Transverse colon (tissue), 4 donors: ENCODE measurements around the gene PDHA2. TPM values are rescaled to one million over a fixed set of nuclear protein-coding genes. Genes with fewer than 3 reads are reported as not detected.
"Not testable (repeated sequence)": the region's sequence is repeated elsewhere in the genome, so short reads cannot be mapped to it uniquely, and the experiment has no call there.

Experiments used
- DNase-seq: peaks from one replicate; pipeline ENCODE4 v3.0.0-alpha.2; 2019
- H3K27ac ChIP-seq, 4 donors: fragments of 200-600 bp; sonication (generic); 2 replicates each; pipeline ENCODE4 v1.5.1; 2016 to 2018; ENCODE audit warnings: inconsistent platforms in 4 of 4
- H3K27me3 ChIP-seq: fragments of 200-600 bp; sonication (generic); 2 replicates; pipeline ENCODE4 v1.5.1; 2017; ENCODE audit warnings: inconsistent platforms
- H3K36me3 ChIP-seq, 4 donors: fragments of 200-600 bp; sonication (generic); 2 replicates each; pipeline ENCODE4 v1.5.1; 2017 to 2019; ENCODE audit warnings: inconsistent platforms in 4 of 4
- H3K4me1 ChIP-seq, 4 donors: fragments of 200-600 bp; sonication (generic); 2 replicates each; pipeline ENCODE4 v1.5.1; 2017 to 2020; ENCODE audit warnings: inconsistent platforms in 4 of 4
- H3K4me3 ChIP-seq, 4 donors: fragments of 200-600 bp; sonication (generic); 1 replicate in 1 of 4; 2 replicates in 3 of 4; pipeline versions ENCODE4 v1.5.1 to v1.6.1; 2017 to 2019; ENCODE audit warnings: inconsistent platforms in 4 of 4
- H3K9me3 ChIP-seq, 2 donors: fragments of 200-600 bp; sonication (generic); 2 replicates each; pipeline ENCODE4 v1.5.1; 2017 to 2019; ENCODE audit warnings: inconsistent platforms in 2 of 2
- EP300 ChIP-seq: sonication (generic); formaldehyde crosslinking; IDR thresholded peaks from one replicate; pipeline ENCODE4 v1.6.1; 2017; ENCODE audit warnings: antibody characterized with exemption, low read depth
- POLR2A ChIP-seq: fragments of 450-650 bp; IDR thresholded peaks from one replicate; pipeline ENCODE4 v1.6.1; 2016; ENCODE audit warnings: antibody characterized with exemption, mild to moderate bottlenecking, moderate library complexity
- POLR2AphosphoS5 ChIP-seq, 3 donors: sonication (generic); formaldehyde crosslinking; IDR thresholded peaks; one replicate each; pipeline ENCODE4 v1.6.1; 2016; ENCODE audit warnings: antibody characterized with exemption in 3 of 3
- WGBS, 2 donors: methylation state at CpG; one replicate each; pipeline ENCODE4 v1.1.5; 2018; ENCODE audit warnings: low coverage in 1 of 2; 5-methylcytosine and 5-hydroxymethylcytosine counted together
- in situ Hi-C, 4 donors: fragments of 200-750 bp; cut with MboI; loops; one replicate each; pipeline versions ENCODE4 v1.15.0 to v1.15.1; 2017; ENCODE audit warnings: low sequenced_read_pairs in 3 of 4, low pct_ligation_motif_present in 1 of 4, low pct_unique_long_range_greater_than_20kb in 1 of 4
- intact Hi-C: fragments of 100-400 bp; cut with DNase I; formaldehyde crosslinking; loops from one replicate; pipeline ENCODE4 v1.15.1; 2023; ENCODE audit warnings: low total_unique reads
- total RNA-seq, 4 donors: library from RNA; depleted of rRNA; stranded (reverse); fragments of >200 nt; gene quantifications; one replicate each; pipeline ENCODE4 v1.1.0, GENCODE V29; 2016
- TF ChIP-seq, protein P1 (sequence below), 5 experiments: fragments of 200-600 bp in 3 of 5; fragments of 450-650 bp in 2 of 5; sonication (generic) in 3 of 5; IDR thresholded peaks; 1 replicate in 2 of 5; 2 replicates in 3 of 5; pipeline ENCODE4 v1.5.1; 2016 to 2017; ENCODE audit warnings: antibody characterized with exemption in 5 of 5, inconsistent platforms in 3 of 5, mild to moderate bottlenecking in 2 of 5, moderate library complexity in 1 of 5

PDHA2 gene
- total RNA-seq, 4 donors from 2014 or later: not detected

DNA sequence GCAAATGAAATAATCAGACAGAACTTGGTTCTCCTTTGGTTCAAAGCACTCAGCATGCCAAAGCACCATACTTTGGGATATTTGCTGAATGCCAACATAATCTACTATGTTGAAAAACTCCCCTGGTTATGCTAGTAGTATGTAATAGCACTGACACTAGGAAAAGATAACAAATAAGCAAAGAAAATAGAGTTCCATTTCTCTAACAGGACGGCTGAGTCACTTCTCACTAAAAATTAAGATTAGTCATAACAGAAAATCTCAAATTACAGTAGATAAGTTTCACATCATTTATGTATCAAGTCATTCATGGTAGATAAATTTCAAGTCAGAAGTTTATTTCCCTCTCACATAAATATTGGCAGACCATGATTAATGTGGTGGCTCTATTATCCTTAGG, 17.9 kb downstream of the PDHA2 start:
- no peaks in the 10 kb centered on the region for H3K36me3 ChIP-seq
- no peak for DNase-seq
- intact Hi-C loops (no loop called here), in situ Hi-C loops (no loop called here)
- no peaks in the 10 kb centered on the region for H3K9me3 ChIP-seq
- H3K4me1 ChIP-seq: no peaks in the 10 kb centered on the region
- 62 to 80% methylated on average over 1 of the region's 1 CpG for WGBS, 2 donors
- TF ChIP-seq POLR2A (no peak), EP300 (no peak), POLR2AphosphoS5 (IDR thresholded peaks at IDR 0.05) (no peak)
- TF ChIP-seq, protein P1, sequence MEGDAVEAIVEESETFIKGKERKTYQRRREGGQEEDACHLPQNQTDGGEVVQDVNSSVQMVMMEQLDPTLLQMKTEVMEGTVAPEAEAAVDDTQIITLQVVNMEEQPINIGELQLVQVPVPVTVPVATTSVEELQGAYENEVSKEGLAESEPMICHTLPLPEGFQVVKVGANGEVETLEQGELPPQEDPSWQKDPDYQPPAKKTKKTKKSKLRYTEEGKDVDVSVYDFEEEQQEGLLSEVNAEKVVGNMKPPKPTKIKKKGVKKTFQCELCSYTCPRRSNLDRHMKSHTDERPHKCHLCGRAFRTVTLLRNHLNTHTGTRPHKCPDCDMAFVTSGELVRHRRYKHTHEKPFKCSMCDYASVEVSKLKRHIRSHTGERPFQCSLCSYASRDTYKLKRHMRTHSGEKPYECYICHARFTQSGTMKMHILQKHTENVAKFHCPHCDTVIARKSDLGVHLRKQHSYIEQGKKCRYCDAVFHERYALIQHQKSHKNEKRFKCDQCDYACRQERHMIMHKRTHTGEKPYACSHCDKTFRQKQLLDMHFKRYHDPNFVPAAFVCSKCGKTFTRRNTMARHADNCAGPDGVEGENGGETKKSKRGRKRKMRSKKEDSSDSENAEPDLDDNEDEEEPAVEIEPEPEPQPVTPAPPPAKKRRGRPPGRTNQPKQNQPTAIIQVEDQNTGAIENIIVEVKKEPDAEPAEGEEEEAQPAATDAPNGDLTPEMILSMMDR (IDR thresholded peaks at IDR 0.05): no peak
- no peak overlapping the region for H3K4me3 ChIP-seq
- no peaks in the 10 kb centered on the region for H3K27me3 ChIP-seq
- no peak overlapping the region for H3K27ac ChIP-seq

DNA sequence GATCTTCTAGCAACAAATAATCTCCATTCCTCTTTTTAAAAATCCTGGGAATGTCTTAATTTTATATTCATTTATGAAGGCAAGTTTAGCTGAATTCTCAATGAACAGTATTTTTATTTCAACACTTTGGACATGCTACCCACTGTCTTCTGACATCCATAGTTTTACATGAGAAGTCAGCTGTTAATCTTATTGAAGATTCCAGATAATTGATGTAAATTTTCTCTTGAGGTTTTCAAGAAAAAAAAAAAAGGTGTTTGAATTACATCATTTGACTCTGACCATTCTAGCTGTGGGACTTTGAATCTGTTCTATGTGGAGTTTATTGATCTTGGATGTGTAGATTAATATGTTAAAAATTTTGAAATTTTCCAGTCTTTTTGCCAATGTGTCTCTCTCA, 28.0 kb downstream of the PDHA2 start:
- TF ChIP-seq EP300 (no peak), POLR2A (no peak), POLR2AphosphoS5 (IDR thresholded peaks at IDR 0.05) (no peak)
- TF ChIP-seq, protein P1 (IDR thresholded peaks at IDR 0.05): no peak
- H3K27ac ChIP-seq: no peak overlapping the region
- no peak for DNase-seq
- intact Hi-C loops (no loop called here), in situ Hi-C loops (no loop called here)
- H3K4me3 ChIP-seq: no peak overlapping the region
- no peaks in the 10 kb centered on the region for H3K27me3 ChIP-seq
- peaks cover 13 to 24% of the 10 kb centered on the region in 2 donors for H3K9me3 ChIP-seq
- no peaks in the 10 kb centered on the region for H3K36me3 ChIP-seq
- no peaks in the 10 kb centered on the region for H3K4me1 ChIP-seq

- intact Hi-C loops, H3K36me3 ChIP-seq, H3K4me1 ChIP-seq, H3K27ac ChIP-seq, H3K27me3 ChIP-seq, H3K4me3 ChIP-seq, in situ Hi-C loops, DNase-seq: not testable (repeated sequence)
- 92 to 100% methylated on average over 1 of the region's 1 CpG for WGBS, 2 donors
- H3K9me3 ChIP-seq: peaks cover 13 to 24% of the 10 kb centered on the region in 2 donors
Measured at GRCh38 chr4:95869414-95869813, 29.5 kb downstream of the PDHA2 start.

DNA sequence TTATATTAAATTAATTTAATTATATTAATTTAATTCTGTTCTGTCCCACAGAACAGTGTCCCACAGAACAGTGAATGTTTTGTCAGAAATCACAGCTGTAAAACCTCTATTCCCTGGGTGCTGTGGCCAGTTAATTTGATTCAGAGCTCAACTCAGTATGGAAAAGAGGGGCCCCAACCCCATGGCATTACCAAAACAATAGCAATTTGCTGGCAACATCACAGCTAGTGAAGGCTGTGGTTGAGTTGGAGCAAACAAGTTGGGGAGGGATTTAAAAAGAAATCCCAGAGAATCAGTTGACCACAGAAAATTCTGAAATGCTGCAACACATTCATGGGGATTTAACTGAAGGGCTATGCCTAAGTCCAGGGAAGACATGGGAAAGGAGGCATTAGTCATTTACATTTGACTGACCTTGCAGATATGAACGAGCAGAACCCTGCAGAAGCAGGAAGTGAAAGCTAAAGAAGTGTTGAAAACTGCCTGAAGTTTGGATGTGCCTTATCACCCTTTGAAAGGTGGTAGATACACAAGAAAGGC, 30.1 kb downstream of the PDHA2 start:
- intact Hi-C loops: no loop called here
- Histone ChIP-seq H3K36me3 (no peaks in the 10 kb centered on the region), H3K4me3 (no peak overlapping the region), H3K27me3 (no peaks in the 10 kb centered on the region), H3K4me1 (no peaks in the 10 kb centered on the region), H3K9me3 (peaks cover 13 to 24% of the 10 kb centered on the region in 2 donors), H3K27ac (no peak overlapping the region)
- DNase-seq: no peak
- WGBS, 2 donors: 29 to 33% methylated on average over 1 of the region's 1 CpG
- in situ Hi-C loops: no loop called here
- TF ChIP-seq POLR2AphosphoS5 (IDR thresholded peaks at IDR 0.05): no peak
- TF ChIP-seq, protein P1 (IDR thresholded peaks at IDR 0.05): no peak

- no peak overlapping the region for H3K4me3 ChIP-seq
- no peaks in the 10 kb centered on the region for H3K4me1 ChIP-seq
- H3K36me3 ChIP-seq: no peaks in the 10 kb centered on the region
- H3K9me3 ChIP-seq: no peaks in the 10 kb centered on the region
- no peaks in the 10 kb centered on the region for H3K27me3 ChIP-seq
- intact Hi-C loops: no loop called here
- TF ChIP-seq POLR2A (no peak), POLR2AphosphoS5 (IDR thresholded peaks at IDR 0.05) (no peak), EP300 (no peak)
- TF ChIP-seq, protein P1 (IDR thresholded peaks at IDR 0.05): no peak
- H3K27ac ChIP-seq: no peak overlapping the region
- in situ Hi-C loops: no loop called here
- 92 to 94% methylated on average over 1 of the region's 1 CpG for WGBS, 2 donors
- no peak for DNase-seq
Measured at GRCh38 chr4:95877636-95878035, 37.7 kb downstream of the PDHA2 start.
